ENCODE results near the gene ZDHHC22. TPM values are rescaled to one million over a fixed set of nuclear protein-coding genes. Genes with fewer than 3 reads are reported as not detected.
A peak's percentile ranks its signal among the peaks of the same experiment; 100 is the strongest.

Gene ZDHHC22
- total and polyA plus RNA-seq, 2 of the 13 experiments (the other 11 are each of a cell fraction or from before 2014, with no cell fraction given): not detected

DNA sequence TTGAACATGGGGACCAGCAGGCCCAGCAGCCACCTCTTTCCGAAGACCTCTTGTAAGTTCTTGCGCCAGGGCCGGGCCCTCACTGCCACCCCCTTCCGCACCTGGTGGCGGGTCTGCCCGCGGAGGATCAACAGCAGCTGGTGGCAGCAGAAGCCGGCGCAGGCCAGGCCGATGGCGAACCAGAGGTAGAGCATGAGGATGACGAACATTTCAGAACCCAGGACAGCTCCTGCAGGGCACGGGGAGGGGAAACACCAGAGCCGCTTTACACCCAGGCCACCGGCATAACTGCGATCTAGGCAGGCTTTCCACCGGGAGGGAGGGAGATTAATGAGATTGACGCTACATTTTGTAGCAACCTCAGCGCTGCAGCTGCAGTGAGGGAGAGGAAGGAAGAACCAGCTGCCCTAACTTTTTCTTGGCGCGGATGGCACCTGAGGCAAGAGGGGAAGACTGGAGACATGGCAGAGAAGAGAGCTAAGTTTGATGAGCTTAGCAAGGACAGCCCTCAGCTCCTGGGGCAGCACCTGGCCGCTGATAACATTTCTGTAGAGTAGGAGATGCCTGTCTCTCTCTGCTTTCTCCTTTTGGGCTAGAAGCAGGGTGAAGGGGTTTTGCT, 7.8 kb downstream of the ZDHHC22 start (continued):
- TF ChIP-seq, protein P1, sequence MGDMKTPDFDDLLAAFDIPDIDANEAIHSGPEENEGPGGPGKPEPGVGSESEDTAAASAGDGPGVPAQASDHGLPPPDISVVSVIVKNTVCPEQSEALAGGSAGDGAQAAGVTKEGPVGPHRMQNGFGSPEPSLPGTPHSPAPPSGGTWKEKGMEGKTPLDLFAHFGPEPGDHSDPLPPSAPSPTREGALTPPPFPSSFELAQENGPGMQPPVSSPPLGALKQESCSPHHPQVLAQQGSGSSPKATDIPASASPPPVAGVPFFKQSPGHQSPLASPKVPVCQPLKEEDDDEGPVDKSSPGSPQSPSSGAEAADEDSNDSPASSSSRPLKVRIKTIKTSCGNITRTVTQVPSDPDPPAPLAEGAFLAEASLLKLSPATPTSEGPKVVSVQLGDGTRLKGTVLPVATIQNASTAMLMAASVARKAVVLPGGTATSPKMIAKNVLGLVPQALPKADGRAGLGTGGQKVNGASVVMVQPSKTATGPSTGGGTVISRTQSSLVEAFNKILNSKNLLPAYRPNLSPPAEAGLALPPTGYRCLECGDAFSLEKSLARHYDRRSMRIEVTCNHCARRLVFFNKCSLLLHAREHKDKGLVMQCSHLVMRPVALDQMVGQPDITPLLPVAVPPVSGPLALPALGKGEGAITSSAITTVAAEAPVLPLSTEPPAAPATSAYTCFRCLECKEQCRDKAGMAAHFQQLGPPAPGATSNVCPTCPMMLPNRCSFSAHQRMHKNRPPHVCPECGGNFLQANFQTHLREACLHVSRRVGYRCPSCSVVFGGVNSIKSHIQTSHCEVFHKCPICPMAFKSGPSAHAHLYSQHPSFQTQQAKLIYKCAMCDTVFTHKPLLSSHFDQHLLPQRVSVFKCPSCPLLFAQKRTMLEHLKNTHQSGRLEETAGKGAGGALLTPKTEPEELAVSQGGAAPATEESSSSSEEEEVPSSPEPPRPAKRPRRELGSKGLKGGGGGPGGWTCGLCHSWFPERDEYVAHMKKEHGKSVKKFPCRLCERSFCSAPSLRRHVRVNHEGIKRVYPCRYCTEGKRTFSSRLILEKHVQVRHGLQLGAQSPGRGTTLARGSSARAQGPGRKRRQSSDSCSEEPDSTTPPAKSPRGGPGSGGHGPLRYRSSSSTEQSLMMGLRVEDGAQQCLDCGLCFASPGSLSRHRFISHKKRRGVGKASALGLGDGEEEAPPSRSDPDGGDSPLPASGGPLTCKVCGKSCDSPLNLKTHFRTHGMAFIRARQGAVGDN (CRISPR knock-in tag; IDR thresholded peaks at IDR 0.05): peak; percentile 33
- TF ChIP-seq HDAC2 (CRISPR knock-in tag; IDR thresholded peaks at IDR 0.05): peak; percentile 70; the same call in 1 of the 2 replicates
- peak; percentile 21; the same call in 1 of the 2 replicates for TF ChIP-seq FOXA3 (CRISPR knock-in tag; IDR thresholded peaks at IDR 0.05)
- TF ChIP-seq, protein P2, sequence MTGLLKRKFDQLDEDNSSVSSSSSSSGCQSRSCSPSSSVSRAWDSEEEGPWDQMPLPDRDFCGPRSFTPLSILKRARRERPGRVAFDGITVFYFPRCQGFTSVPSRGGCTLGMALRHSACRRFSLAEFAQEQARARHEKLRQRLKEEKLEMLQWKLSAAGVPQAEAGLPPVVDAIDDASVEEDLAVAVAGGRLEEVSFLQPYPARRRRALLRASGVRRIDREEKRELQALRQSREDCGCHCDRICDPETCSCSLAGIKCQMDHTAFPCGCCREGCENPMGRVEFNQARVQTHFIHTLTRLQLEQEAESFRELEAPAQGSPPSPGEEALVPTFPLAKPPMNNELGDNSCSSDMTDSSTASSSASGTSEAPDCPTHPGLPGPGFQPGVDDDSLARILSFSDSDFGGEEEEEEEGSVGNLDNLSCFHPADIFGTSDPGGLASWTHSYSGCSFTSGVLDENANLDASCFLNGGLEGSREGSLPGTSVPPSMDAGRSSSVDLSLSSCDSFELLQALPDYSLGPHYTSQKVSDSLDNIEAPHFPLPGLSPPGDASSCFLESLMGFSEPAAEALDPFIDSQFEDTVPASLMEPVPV (CRISPR knock-in tag; IDR thresholded peaks at IDR 0.05): no peak
- TF ChIP-seq ZNF550 (CRISPR knock-in tag; IDR thresholded peaks at IDR 0.05; ENCODE audit: borderline replicate concordance): no peak
- TF ChIP-seq, protein P3, sequence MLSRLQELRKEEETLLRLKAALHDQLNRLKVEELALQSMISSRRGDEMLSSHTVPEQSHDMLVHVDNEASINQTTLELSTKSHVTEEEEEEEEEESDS (CRISPR knock-in tag; IDR thresholded peaks at IDR 0.05; ENCODE audit: borderline replicate concordance): no peak
- TF ChIP-seq SMARCC2 (IDR thresholded peaks at IDR 0.05): no peak
- TF ChIP-seq PAWR (CRISPR knock-in tag; IDR thresholded peaks at IDR 0.05; ENCODE audit: borderline replicate concordance): no peak
- TF ChIP-seq MLLT10 (CRISPR knock-in tag; IDR thresholded peaks at IDR 0.05): no peak
- TF ChIP-seq ZNF790 (CRISPR knock-in tag; IDR thresholded peaks at IDR 0.05; ENCODE audit: borderline replicate concordance): no peak
- TF ChIP-seq KDM1A (CRISPR knock-in tag; IDR thresholded peaks at IDR 0.05): no peak
- peak; percentile 40; the same call in 1 of the 2 replicates for TF ChIP-seq ARNT2 (CRISPR knock-in tag; IDR thresholded peaks at IDR 0.05; ENCODE audit: low read depth)
- peak; percentile 99 for TF ChIP-seq MIER2 (CRISPR knock-in tag; IDR thresholded peaks at IDR 0.05)
- TF ChIP-seq ZNF205 (CRISPR knock-in tag; IDR thresholded peaks at IDR 0.05): 0 out of 2 replicates have a peak, but pooled peaks have one; percentile 51
- peak; percentile 58 for TF ChIP-seq KMT2B (CRISPR knock-in tag; IDR thresholded peaks at IDR 0.05)
- TF ChIP-seq HNRNPLL (IDR thresholded peaks at IDR 0.05; ENCODE audit: low read depth, low read length, poor library complexity, severe bottlenecking): no peak
- peak; percentile 54; the same call in 1 of the 2 replicates for TF ChIP-seq GATAD1 (CRISPR knock-in tag; IDR thresholded peaks at IDR 0.05)
- peak; percentile 85; the same call in 1 of the 2 replicates for TF ChIP-seq ZNF441 (CRISPR knock-in tag; IDR thresholded peaks at IDR 0.05; ENCODE audit: borderline replicate concordance)
- peak; percentile 84; the same call in 1 of the 2 replicates for TF ChIP-seq ZFP37 (CRISPR knock-in tag; IDR thresholded peaks at IDR 0.05; ENCODE audit: borderline replicate concordance)
- TF ChIP-seq MTA1 (CRISPR knock-in tag; IDR thresholded peaks at IDR 0.05; ENCODE audit: borderline replicate concordance): no peak
- TF ChIP-seq ZNF367 (CRISPR knock-in tag; IDR thresholded peaks at IDR 0.05; ENCODE audit: borderline replicate concordance): no peak
- no peak for TF ChIP-seq ZNF160 (CRISPR knock-in tag; IDR thresholded peaks at IDR 0.05)
- 0 out of 2 replicates have a peak, but pooled peaks have one; percentile 41 for TF ChIP-seq ZNF878 (CRISPR knock-in tag; IDR thresholded peaks at IDR 0.05)
- TF ChIP-seq KDM5B (CRISPR knock-in tag; IDR thresholded peaks at IDR 0.05; ENCODE audit: borderline replicate concordance): peak; percentile 36; the same call in 1 of the 2 replicates

Measured in HepG2 (cell line).